CD4-positive, alpha-beta T cell (primary cell): ENCODE data around the gene ALG9. TPM values are rescaled to one million over a fixed set of nuclear protein-coding genes. Genes with fewer than 3 reads are reported as not detected.

Experiments
- ATAC-seq: fragments of 200-7000 bp; cut with Tn5 transposase; one replicate; pipeline ENCODE4 v1.10.0; 2022; ENCODE audit warnings: mild to moderate bottlenecking; ENCODE audit not compliant: poor library complexity
- CTCF ChIA-PET: fragments of 350-600 bp; sonication (Branson Sonifier 250); formaldehyde crosslinking; loops from one replicate; lab custom pipeline; 2021; ENCODE audit warnings: antibody characterized with exemption, inconsistent platforms; lab: Charles Lee
- POLR2A ChIA-PET: fragments of 350-600 bp; sonication (Branson Sonifier 250); formaldehyde crosslinking; loops from one replicate; lab custom pipeline; 2021; ENCODE audit warnings: antibody characterized with exemption, inconsistent platforms; lab: Charles Lee
- DNase-seq, 14 experiments: peaks; one replicate each; pipeline ENCODE4 v3.0.0-alpha.2; 2013 to 2020; ENCODE audit warnings: mixed read lengths in 2 of 14
- H3K27ac ChIP-seq, 2 donors: one replicate each; pipeline versions ENCODE4 v1.5.1 to v1.7.0; 2013; ENCODE audit warnings: low read length in 2 of 2, low read depth in 1 of 2, mild to moderate bottlenecking in 1 of 2
- H3K27me3 ChIP-seq, 2 experiments: 1 replicate in 1 of 2; 2 replicates in 1 of 2; pipeline versions ENCODE4 v1.6.1 to v1.7.0; 2013; ENCODE audit warnings: low read length in 2 of 2, control low read depth in 1 of 2, mild to moderate bottlenecking in 1 of 2, moderate library complexity in 1 of 2; ENCODE audit not compliant: insufficient read depth in 2 of 2, control insufficient read depth in 1 of 2
- H3K36me3 ChIP-seq: one replicate; pipeline ENCODE4 v1.6.1; 2013; ENCODE audit warnings: low read length, control low read depth; ENCODE audit not compliant: insufficient read depth
- H3K4me1 ChIP-seq: one replicate; pipeline ENCODE4 v1.6.1; 2013; ENCODE audit warnings: low read length, control low read depth; ENCODE audit not compliant: insufficient read depth
- H3K4me3 ChIP-seq: one replicate; pipeline ENCODE4 v1.5.1; 2013; ENCODE audit warnings: mild to moderate bottlenecking, low read length, moderate library complexity
- H3K9me3 ChIP-seq, 2 experiments: 1 replicate in 1 of 2; 2 replicates in 1 of 2; pipeline versions ENCODE4 v1.6.1 to v1.7.0; 2013; ENCODE audit warnings: low read length in 2 of 2, mild to moderate bottlenecking in 2 of 2, control low read depth in 1 of 2, moderate library complexity in 1 of 2; ENCODE audit not compliant: control insufficient read depth in 1 of 2, insufficient read depth in 1 of 2
- H3K27ac Mint-ChIP-seq: one replicate; pipeline ENCODE4 v1.8.0; 2020; ENCODE audit warnings: mixed read lengths
- H3K27me3 Mint-ChIP-seq: one replicate; pipeline ENCODE4 v1.8.0; 2021; ENCODE audit warnings: mixed read lengths
- H3K36me3 Mint-ChIP-seq: one replicate; pipeline ENCODE4 v1.8.0; 2021; ENCODE audit warnings: low read depth, mixed read lengths
- H3K4me1 Mint-ChIP-seq: one replicate; pipeline ENCODE4 v1.8.0; 2021; ENCODE audit warnings: low read depth, mixed read lengths
- H3K4me3 Mint-ChIP-seq: one replicate; pipeline ENCODE4 v1.8.0; 2020; ENCODE audit warnings: mild to moderate bottlenecking, mixed read lengths
- H3K9me3 Mint-ChIP-seq: one replicate; pipeline ENCODE4 v1.8.0; 2020; ENCODE audit warnings: mixed read lengths
- intact Hi-C, 2 experiments: fragments of 100-400 bp; cut with DNase I in 1 of 2; cut with micrococcal nuclease in 1 of 2; formaldehyde crosslinking; loops; one replicate each; pipeline versions ENCODE4 v1.15.1 to v1.9.0; 2023 to 2025; cut with DNase I, micrococcal nuclease
- total RNA-seq, 174 experiments: library from RNA in 2 of 174; stranded (reverse) in 2 of 174; gene quantifications; one replicate each; pipeline ENCODE4 v1.2.3 and lab custom pipeline; 2021 to 2026
- TF ChIP-seq, protein P1 (sequence below): fragments of 200-600 bp; IDR thresholded peaks from one replicate; pipeline ENCODE4 v1.8.0; 2022; ENCODE audit warnings: antibody characterized with exemption, mild to moderate bottlenecking

Gene ALG9
- total RNA-seq, 2 experiments from 2014 or later, result 31.1 to 33.4 TPM

- Histone ChIP-seq H3K4me3 (no peak overlapping the region), H3K27me3 (peaks cover 24 to 29% of the 10 kb centered on the region in 2 experiments), H3K9me3 (peaks cover 0 to 3% of the 10 kb centered on the region in 2 experiments), H3K27ac (no peak overlapping the region), H3K4me1 (no peaks in the 10 kb centered on the region), H3K36me3 (no peaks in the 10 kb centered on the region)
- H3K27me3 Mint-ChIP-seq, result peaks cover 59% of the 10 kb centered on the region
- DNase-seq (no peak), ATAC-seq (no peak)
- no peaks in the 10 kb centered on the region for H3K9me3 Mint-ChIP-seq
- no peaks in the 10 kb centered on the region for H3K4me1 Mint-ChIP-seq
- POLR2A ChIA-PET, result no interaction called here
- intact Hi-C loops, result no loop called here
- no peak overlapping the region for H3K27ac Mint-ChIP-seq
- H3K36me3 Mint-ChIP-seq, result no peaks in the 10 kb centered on the region
- CTCF ChIA-PET, result no interaction called here
- TF ChIP-seq, protein P1, sequence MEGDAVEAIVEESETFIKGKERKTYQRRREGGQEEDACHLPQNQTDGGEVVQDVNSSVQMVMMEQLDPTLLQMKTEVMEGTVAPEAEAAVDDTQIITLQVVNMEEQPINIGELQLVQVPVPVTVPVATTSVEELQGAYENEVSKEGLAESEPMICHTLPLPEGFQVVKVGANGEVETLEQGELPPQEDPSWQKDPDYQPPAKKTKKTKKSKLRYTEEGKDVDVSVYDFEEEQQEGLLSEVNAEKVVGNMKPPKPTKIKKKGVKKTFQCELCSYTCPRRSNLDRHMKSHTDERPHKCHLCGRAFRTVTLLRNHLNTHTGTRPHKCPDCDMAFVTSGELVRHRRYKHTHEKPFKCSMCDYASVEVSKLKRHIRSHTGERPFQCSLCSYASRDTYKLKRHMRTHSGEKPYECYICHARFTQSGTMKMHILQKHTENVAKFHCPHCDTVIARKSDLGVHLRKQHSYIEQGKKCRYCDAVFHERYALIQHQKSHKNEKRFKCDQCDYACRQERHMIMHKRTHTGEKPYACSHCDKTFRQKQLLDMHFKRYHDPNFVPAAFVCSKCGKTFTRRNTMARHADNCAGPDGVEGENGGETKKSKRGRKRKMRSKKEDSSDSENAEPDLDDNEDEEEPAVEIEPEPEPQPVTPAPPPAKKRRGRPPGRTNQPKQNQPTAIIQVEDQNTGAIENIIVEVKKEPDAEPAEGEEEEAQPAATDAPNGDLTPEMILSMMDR, result no peak
- H3K4me3 Mint-ChIP-seq, result no peak overlapping the region
Observed at GRCh38 chr11:111916768-111917167, 45.4 kb upstream of the ALG9 start.

- intact Hi-C loops, result no loop called here
- Histone ChIP-seq H3K36me3 (no peaks in the 10 kb centered on the region), H3K27me3 (peaks cover 32 to 39% of the 10 kb centered on the region in 2 experiments), H3K4me3 (no peak overlapping the region), H3K27ac (no peak overlapping the region), H3K4me1 (no peaks in the 10 kb centered on the region), H3K9me3 (peaks cover 0 to 7% of the 10 kb centered on the region in 2 experiments)
- CTCF ChIA-PET, result no interaction called here
- no peak for DNase-seq
- no peak overlapping the region for H3K27ac Mint-ChIP-seq
- POLR2A ChIA-PET, result no interaction called here
- H3K9me3 Mint-ChIP-seq, result no peaks in the 10 kb centered on the region
- TF ChIP-seq, protein P1, result no peak
- no peaks in the 10 kb centered on the region for H3K4me1 Mint-ChIP-seq
- H3K27me3 Mint-ChIP-seq, result peaks cover 74% of the 10 kb centered on the region
- H3K36me3 Mint-ChIP-seq, result no peaks in the 10 kb centered on the region
- no peak overlapping the region for H3K4me3 Mint-ChIP-seq
- no peak for ATAC-seq
Observed at GRCh38 chr11:111913997-111914396, 42.6 kb upstream of the ALG9 start.

GRCh38 chr11:111913031-111913861 is 41.9 kb upstream of the ALG9 start:
- intact Hi-C loops, result no loop called here

More at GRCh38 chr11:111913031-111913861, 41.9 kb upstream of the ALG9 start:
- no peak overlapping the region for H3K4me3 Mint-ChIP-seq
- ChIA-PET CTCF (no interaction called here), POLR2A (no interaction called here)
- no peaks in the 10 kb centered on the region for H3K9me3 Mint-ChIP-seq
- peaks cover 74% of the 10 kb centered on the region for H3K27me3 Mint-ChIP-seq
- DNase-seq, result no peak
- no peaks in the 10 kb centered on the region for H3K36me3 Mint-ChIP-seq
- no peak overlapping the region for H3K27ac Mint-ChIP-seq
- Histone ChIP-seq H3K27ac (no peak overlapping the region), H3K36me3 (no peaks in the 10 kb centered on the region), H3K4me3 (no peak overlapping the region), H3K4me1 (no peaks in the 10 kb centered on the region), H3K9me3 (peaks cover 0 to 7% of the 10 kb centered on the region in 2 experiments), H3K27me3 (peaks cover 32 to 39% of the 10 kb centered on the region in 2 experiments)
- TF ChIP-seq, protein P1, result no peak
- no peak for ATAC-seq
- no peaks in the 10 kb centered on the region for H3K4me1 Mint-ChIP-seq
